ENCODE data around the gene KNCN. TPM values are rescaled to one million over a fixed set of nuclear protein-coding genes. Genes with fewer than 3 reads are reported as not detected.

The KNCN gene
- polyA plus RNA-seq, 3 donors = not detected

- no peaks in the 10 kb centered on the region for H4K20me1 ChIP-seq (ENCODE audit: insufficient read depth, low read length)
- intact Hi-C loops (cut with micrococcal nuclease) = loop anchor here (2.0 to 10.0 kb wide), 3 partner anchors 57 to 191 kb away; no protein-coding TSS in a partner anchor
Measured at GRCh38 chr1:46533179-46533864, 18.1 kb downstream of the KNCN start.

More at GRCh38 chr1:46533179-46533864, 18.1 kb downstream of the KNCN start:
- H3K79me2 ChIP-seq (ENCODE audit: insufficient read depth, low read length) = no peaks in the 10 kb centered on the region
- H3K36me3 Mint-ChIP-seq = peaks cover 0 to 4% of the 10 kb centered on the region in 2 donors
- TF ChIP-seq CTCF (IDR thresholded peaks at IDR 0.05) = no peak
- peaks cover 0 to 7% (median 2%) of the 10 kb centered on the region in 7 donors for H3K9me3 Mint-ChIP-seq
- H3K27ac ChIP-seq (ENCODE audit: low read depth in 1 of 2, low read length in 2 of 2) = no peak overlapping the region
- H3K4me1 ChIP-seq (ENCODE audit: control insufficient read depth in 1 of 2, insufficient read depth in 2 of 2, low read length in 2 of 2) = peaks cover 3 to 6% of the 10 kb centered on the region in 2 donors
- 2% methylated on average over 68 of the region's 71 CpGs for WGBS (ENCODE audit: insufficient coverage)
- peaks cover 49 to 70% (median 58%) of the 10 kb centered on the region in 3 donors for H3K27me3 Mint-ChIP-seq (ENCODE audit: low read depth in 3 of 3)
- H3K4me1 Mint-ChIP-seq = peaks cover 5% of the 10 kb centered on the region
- no peaks in the 10 kb centered on the region for H3K36me3 ChIP-seq (replicated peaks in 1 of 2; ENCODE audit: control insufficient read depth in 1 of 2, insufficient read depth in 2 of 2, low read length in 2 of 2)
- H3K27ac Mint-ChIP-seq = no peak overlapping the region
- H3K27me3 ChIP-seq (ENCODE audit: control insufficient read depth in 2 of 2, insufficient read depth in 2 of 2, low read length in 2 of 2) = peaks cover 15 to 62% of the 10 kb centered on the region in 2 donors
- no peak overlapping the region for H3K9ac ChIP-seq (ENCODE audit: insufficient read depth, low read length, poor library complexity, severe bottlenecking)
- peak overlapping the region; percentile 79 for H2AFZ ChIP-seq (ENCODE audit: insufficient read depth, low read depth, low read length, poor library complexity, severe bottlenecking)
- H3K4me2 ChIP-seq (replicated peaks; ENCODE audit: extremely low read depth, low read length, poor library complexity, severe bottlenecking) = peak overlapping the region; percentile 74
- H3K4me3 Mint-ChIP-seq = peak overlapping the region; percentile 60 to 91
- peak overlapping the region in 1 of 3 experiments; percentile 68 for H3K4me3 ChIP-seq (replicated peaks in 1 of 3; ENCODE audit: low read depth in 2 of 3, low read length in 3 of 3)
- no peaks in the 10 kb centered on the region for H3K9me3 ChIP-seq (replicated peaks in 1 of 2; ENCODE audit: control insufficient read depth in 1 of 2, insufficient read depth in 1 of 2, low read length in 2 of 2)
- DNase-seq = no peak
